HG02588 (cell line): ENCODE data around the gene ENTPD2.
"Not testable (repeated sequence)": the region's sequence is repeated elsewhere in the genome, so short reads cannot be mapped to it uniquely, and the experiment has no call there.

Experiments
- ATAC-seq: cut with Tn5 transposase; IDR thresholded peaks from one replicate; pipeline ENCODE4 v1.9.1; 2021; ENCODE audit warnings: mild to moderate bottlenecking, moderate library complexity; ENCODE audit not compliant: unreplicated experiment

ENTPD2 gene

DNA sequence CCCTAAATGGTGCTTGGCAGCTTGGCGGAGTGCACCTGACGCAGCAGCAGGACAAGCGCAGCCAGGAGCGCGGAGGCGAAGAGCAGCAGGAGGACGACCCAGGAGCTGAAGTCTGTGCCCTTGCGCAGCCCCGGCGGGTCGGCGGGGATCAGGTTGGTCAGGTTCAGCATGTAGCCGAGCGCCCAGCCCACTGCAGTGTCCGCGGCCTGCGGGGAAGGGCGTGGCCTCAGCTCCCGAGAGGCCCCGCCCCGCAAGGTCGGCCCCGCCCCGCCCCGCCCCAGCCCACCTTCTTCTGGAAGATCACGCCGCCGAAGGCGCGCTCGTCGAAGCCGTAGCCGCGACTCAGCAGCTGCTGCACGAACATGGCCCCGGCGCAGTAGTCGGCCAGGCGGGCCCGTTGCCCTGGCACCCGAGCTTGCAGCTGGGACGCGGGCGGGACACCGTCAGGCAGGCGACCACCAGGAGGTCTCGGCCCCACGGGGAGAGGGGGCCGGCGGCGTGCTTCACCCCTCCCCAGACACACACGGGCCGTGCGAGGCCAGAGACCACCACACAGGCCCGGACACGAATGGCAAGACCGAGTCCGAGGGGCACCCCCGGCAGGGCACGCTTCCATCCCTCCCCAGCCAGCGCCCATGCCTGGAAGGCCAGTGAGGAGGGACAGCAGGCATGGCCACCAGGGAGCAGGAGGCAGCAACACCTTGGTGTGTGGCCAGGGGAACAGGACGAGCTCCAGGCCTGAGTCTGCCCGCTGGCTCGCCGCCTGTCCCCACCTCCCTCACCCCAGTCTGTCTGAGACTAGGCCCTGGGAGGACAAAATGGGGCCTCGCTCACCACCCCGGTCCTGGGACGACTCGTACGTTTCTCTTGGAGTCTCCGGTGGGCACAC lies 5.0 kb downstream of the ENTPD2 start:
- ATAC-seq = no peak

DNA sequence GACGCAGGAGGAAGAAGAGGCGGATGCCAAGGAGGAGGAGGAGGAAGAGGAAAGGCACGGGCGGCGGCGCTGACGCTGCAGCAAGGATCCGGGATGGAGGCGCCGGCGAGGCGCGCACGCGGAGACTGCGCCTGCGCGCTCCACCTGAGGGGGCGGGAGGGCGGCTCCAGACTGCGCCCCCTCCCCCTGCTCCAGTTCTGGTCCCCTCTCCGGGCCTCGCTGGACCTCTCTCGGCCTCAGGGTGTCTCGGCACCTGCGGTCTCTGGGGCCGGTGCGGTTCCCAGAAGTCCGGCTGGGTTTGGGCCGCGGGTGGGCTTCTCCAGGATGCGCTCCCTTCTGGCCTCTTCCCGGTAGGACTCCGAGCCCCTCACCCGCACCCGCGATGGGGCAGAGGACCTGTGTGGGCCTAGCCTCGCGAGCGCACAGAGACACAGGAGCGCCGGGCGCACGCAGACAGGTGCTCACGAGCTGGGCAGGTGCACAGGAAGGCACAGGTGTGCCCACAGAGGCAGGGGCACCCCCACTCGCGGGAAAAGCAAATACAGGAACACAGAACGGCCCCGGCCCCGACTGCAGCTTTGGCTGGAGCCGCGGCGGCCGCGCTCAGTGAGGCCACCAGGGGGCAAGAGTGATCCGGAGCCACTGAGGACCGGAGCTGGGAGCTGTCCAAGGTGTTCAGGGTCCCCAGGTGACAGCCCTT lies 7.6 kb downstream of the ENTPD2 start, which contains the start of gene NPDC1:
TSS of gene NPDC1 (minus strand) at position 90 of the 700 bp plus-strand sequence. CDS start 188 bp downstream, outside the sequence.
- no peak for ATAC-seq

DNA sequence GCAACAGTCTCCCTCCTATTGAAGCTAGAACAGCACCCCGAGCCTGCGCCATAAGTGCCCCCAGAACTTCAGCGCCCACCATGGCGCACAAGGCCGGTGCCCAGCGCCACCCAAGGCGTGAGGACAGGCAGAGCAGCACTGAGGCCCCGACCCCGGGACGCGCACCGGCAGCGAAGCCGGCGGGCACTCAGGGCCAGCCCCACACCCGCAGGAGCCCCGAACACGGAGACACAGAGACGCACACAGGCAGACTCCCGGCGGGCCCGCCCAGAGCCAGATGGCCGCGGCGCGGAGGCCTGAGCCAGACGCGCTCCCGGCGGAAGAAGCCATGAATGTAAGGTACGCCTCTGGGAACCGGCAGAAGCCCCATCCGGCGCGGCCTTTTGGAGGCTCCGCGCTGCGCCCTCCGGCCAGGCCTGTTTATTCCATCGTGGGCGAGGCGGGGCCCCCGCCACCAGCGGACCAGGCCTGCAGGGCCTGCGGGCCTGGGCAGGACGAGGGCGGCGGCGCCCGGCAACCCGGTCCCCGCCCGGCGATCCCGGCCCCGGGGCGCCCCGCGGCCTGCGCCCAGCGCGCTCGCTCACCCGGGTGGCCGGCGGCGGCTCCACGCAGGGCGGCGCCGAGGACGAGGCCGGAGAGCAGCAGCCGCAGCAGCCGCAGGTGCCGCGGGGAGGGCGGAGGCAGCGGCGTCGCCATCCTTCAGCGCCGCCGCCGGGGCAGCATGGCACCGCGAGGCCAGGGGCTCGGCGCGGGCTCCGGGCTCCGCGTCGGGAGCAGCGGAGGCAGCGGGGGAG lies 8.4 kb downstream of the ENTPD2 start:
- no peak for ATAC-seq

DNA sequence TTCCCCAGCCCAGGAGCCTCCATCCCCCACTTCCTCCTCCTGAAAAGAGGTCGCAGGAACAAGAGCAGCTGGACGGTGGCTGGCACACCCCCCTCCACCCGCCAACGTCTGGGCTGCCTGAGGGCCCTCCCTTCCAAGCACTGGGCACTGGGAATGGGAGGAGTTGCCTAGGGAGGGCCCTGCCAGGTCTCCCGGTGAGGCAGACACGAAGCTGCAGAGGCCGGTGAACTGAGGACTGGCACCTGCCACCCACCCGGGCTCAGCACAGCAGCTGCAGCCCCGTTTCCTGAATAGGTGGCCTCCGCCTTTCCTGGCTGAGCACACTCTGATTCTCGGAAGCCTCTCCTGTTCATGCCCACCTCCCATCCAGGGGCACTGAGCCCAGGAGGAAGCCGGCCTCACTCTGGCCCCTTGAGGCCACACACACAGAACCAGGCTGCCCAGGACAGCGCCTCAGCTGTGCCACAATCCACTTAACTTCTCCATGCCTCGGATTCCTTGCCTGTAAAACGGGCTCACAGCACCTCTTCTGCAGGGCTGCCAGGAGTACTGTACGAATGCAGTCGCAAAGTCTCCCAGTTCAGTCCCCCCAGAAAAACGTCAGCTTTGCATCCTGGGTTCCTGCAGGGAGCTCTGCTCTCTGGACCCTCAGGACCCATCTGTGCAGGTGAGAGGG lies 9.2 kb downstream of the ENTPD2 start:
- no peak for ATAC-seq

DNA sequence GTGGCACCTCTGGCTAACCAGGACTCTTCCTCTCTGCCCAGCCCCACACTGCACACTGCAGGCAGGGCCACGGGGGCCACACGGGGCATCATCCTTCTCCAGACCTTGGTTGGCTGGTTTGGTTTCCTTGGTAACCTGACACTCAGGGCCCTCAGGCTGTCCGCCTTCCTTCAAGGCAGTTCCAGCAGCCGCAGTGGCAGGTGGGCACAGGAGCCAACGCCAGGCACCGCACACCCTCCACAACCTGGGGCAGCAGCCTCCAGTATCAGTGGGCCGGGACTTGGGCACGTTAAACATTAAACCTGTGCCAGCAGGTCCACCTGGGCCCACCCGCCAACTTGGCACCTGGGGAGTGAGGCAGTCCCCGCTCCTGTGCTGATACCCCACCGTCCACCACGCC lies 9.8 kb downstream of the ENTPD2 start:
- ATAC-seq = no peak

DNA sequence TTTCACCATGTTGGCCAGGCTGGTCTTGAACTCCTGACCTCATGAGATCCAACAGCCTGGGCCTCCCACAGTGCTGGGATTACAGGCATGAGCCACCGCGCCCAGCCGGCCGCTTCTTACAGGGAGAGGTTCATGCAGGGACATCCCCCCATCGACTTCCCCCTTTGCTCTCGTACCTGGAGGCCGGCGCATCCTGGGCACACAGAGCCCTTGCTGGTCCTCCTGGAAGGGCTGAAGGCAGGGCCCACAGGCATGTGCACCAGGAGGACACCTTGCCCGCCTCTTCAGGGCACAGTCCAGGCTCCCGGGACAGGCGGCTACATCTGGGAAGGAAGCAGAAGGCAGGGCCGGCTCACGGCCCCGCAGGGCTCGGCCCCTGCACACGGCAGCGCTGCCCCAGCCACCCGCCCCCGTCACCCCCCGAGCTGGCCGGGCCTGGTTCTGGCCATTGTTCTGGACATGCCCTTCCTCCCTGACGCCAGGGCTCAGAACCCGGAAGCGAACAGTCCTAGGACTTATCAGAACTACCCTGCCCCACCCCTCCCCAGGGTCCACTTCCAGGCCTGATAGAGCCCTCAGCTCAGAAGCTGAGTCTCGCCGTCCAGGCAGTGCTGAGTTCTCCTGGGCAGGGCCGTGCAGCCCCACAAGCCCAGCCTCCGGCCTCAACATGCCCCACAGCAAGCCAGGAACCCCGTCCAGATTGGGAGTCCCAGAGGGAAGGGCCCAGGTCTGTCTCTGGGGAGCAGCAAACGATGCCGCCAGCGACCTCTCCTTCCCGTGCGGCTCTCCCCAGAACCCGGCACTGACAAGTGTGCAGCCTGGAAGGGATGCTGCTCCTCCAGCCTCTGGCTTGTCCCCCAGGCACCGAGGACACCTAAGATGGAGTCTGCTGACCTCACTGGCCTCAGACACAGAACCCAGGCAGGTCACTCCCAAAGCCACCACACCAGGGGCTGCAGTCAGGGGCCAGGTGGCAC lies 10.8 kb downstream of the ENTPD2 start:
- no peak for ATAC-seq

DNA sequence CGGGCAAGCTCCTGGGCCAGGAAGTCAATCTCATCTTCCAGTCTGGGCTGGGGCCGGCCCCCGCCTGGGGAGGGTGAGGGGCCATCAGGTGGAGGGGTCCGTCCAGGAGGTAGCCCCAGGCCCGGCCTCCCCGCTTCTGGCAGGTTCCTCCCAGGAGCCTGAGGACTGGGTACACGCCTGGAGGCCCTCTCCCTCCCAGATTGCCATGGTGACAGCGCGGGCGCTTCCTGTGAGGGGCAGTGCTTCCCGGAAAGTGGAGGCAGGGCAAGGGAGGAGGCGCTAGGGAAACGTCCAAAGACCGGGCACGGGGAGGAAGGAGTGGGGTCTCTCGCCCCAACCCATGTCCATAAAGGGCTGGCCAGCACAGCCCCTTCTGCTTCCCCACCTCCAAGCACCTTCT lies 12.7 kb downstream of the ENTPD2 start:
- ATAC-seq = no peak

DNA sequence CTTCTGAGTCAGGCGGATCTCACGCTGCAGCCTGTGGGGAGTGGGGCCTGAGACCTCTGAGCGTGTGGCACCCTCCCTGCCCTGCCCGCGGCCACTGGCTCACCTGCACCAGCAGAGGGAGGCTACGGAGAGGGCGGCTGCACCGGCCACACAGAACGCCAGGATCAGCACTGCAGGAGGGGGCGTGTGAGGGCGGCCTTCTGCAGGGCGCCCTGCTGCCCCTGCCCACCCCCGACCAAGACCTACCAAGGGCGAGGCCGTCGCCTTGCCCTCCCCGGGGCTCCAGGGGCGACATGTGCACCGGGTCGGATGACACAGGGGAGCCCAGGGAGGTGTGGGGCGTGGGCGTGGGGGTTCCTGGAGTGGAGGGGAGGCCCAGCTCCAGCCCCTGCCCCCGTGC lies 13.3 kb downstream of the ENTPD2 start:
- ATAC-seq = no peak

DNA sequence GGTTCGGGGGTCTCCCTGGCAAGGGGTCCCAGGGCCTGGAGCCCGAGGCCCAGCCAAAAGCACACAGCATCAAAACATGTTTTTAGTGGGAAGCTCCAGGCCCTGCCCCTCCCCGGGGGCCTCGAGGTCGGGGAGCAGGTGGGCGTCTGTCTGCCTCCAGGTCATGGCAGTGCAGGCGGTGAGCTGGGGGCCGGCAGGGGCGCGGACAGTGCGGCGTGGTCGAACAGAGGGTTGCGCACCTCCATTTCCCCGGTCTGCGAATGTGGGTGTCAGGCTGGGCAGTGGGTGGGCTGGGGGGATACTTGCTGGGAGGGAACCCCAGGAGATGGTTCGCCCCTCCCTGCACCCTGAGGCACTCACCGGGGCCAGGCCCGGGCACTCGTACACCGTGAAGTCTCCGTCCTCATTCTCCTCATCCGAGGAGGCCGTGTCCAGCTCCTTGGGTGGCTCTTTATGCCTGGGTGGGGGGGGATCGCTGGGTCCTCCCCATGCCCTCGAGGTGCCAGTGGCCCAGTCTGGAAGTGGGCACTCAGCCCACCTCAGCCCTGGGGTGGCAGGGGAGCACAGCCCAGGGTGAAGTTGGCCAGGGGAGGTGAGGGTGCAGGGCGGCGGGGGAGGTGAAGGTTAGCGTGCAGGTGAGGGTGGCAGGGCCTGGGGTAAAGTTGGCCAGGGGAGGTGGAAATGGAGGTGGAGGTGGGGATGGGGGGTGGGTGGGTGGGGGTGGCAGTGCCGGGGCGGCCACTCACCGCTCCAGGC lies 14.1 kb downstream of the ENTPD2 start:
- ATAC-seq = no peak

DNA sequence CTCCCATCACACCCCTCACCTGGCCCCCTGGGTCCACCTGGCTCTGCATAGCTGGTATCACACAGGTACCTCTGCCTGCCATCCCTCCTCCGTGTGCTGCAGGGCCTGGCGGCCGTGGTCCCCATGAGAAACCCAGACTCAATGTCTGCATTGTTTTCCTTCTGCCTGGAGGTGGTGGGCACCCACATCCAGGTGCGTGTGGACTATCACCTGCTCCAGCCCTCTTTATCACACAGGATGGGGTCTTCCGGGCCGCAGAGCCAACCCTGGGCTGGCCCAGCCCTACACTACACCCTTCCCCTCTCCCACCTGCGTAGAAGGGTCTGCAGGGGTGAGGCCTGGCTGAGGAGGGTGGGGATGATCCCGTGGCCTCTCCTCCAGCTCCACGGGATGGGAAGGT lies 14.9 kb downstream of the ENTPD2 start:
- ATAC-seq = no peak

DNA sequence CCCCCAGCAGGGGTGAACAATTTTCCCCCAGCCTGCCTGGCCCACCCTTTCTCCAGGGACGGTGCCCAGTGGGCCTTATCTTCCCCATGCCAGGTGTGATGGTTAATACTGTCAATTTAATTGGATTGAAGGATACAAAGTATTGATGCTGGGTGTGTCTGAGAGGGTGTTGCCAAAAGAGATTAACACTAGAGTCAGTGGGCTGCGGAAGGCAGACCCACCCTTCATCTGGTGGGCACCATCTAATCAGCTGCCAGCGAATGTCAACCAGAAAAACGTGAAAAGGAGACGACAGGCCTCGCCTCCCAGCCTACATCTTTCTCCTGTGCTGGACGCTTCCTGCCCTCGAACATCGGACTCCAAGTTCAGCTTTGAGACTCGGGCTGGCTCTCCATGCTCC lies 16.4 kb downstream of the ENTPD2 start:
- no peak for ATAC-seq

DNA sequence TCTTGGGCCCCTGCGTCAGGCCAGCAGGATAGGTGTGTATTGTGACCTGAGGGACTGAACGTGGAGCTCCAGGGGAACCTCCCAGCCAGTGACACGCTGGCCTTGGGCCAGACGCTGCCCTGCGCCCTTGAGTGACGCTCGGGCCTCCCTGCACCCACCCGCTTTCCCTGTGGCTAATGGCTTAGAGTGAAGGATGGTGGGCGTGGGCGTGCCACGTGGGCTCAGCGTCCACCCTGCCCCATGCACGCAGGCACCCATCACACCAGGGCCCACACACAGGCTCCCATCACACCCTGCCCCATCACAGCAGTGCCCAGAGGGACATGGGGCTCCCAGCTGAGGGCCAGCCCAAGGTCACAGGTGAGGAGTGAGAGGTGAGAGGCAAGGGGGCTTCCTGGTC lies 16.8 kb downstream of the ENTPD2 start:
- no peak for ATAC-seq

DNA sequence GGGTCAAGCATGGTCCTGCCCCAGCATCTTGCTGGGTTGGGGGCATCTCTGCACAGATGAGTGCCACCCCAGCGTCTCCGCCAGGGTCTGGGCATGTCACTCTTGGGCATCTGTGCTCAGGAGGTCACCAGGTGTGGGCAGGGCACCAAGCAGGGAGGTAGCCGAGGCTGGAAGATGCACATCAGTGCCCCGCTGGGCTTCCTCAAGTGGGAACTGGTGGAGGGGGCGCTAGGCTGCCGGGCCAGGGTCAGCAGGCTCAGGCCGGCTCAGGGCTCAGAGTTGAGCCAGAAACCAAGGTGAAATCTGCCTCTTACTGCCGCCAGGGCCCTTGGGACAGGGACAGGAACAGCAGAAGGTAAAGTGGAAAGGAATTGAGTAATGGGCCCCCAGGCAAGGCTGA lies 17.9 kb downstream of the ENTPD2 start:
- no peak for ATAC-seq

DNA sequence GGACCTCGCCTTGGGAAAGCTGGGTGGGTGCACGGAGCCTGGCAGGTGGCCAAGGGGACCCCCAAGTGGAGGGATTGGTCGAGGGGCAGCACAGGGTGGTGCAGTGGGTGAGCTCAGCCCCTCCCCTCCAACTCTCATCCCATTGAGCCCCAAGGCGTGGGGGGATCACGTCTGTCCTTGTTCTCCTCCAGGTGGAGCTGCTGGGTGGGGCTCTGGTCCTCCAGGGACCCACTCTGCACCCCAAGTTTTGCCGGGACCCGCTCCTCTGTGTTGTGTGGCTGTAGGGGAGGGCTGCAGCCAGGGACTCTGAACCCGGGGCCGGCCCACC lies 18.4 kb downstream of the ENTPD2 start:
- no peak for ATAC-seq

DNA sequence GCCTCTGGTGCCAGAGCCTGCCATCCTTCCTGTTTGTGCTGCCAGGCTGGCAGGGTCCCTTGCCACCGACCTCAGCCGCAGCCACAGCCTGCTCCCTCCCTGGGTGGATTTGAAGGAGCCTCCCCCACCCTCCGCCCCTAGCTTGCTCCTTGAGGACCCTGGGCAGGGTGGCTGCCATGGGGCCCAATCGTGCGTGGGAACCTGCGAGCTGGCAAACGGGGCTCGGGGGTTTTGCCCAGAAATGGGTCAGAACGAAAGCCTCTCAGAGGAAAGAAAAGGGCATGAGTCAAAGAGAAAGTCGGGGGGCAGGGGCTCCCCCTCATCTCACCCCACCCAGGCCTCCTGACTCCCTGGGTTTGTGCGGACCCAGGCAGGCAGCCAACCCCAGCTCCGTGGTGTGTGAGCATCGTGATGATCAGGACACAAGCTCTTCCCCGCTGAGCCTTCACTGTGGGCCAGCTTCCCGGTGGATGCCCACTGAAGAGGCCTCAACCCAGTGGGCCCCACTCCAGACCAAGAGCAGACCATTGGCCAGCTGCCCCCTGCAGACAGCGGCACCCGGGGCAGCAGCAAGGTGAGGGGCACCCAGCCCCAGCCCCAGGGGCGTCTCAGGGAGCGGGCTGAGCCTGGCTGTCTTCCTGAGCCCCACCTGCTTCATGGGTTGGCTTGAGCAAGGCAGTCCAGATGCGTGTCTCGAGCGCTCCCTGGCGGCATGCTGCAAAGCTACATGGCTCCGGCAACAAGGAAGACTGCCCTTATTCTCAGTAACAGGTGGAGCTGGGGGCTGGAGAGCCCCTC lies 19.0 kb downstream of the ENTPD2 start:
- peak; percentile 43 for ATAC-seq

DNA sequence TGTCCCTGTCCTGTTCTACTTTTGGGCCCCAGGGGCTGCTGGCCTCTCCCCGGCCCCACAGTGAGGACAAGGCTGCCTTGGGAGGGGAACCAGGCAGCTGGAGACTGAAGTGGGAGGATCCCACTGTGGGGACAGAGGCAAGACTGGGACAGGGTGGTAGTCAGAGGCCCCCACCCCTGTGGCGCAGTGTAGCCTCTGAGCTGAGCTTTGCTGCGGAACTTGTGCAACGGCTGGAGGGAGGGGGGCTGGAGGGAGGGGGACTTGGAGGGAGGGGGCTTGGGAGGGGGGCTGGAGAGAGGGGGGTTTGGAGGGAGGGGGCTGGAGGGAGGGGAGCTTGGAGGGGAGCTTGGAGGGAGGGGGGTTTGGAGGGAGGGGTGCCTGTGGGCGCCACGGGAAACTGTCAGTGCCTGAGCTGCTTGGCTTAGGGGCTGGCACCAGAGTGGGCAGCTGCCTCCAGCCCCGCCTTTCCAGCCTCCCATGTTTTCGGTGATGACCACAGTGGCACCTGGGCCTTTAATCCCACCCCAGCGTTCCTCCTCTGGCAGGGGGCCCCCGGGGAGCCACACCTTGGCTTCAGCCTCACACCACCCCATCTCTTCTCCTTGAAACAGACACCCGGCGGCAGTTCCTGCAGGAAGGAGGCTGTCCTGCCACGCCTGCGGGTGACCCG lies 19.7 kb downstream of the ENTPD2 start:
- ATAC-seq = no peak

DNA sequence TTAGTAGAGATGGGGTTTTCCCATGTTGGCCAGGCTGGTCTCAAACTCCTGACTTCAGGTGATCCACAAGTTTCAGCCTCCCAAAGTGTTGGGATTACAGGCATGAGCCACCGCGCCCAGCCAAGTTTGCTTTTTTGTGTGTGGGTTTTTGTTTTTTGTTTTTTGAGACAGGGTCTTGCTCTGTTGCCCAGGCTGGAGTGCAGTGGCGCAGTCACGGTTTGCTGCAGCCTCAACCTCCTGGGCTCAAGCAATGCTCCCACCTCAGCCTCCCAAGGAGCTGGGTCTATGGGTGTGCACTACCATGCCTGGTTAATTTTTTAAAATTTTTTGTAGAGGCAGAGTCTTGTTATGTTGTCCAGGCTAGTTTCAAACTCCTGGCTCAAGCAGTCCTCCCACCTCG lies 20.4 kb downstream of the ENTPD2 start:
- not testable (repeated sequence) for ATAC-seq

DNA sequence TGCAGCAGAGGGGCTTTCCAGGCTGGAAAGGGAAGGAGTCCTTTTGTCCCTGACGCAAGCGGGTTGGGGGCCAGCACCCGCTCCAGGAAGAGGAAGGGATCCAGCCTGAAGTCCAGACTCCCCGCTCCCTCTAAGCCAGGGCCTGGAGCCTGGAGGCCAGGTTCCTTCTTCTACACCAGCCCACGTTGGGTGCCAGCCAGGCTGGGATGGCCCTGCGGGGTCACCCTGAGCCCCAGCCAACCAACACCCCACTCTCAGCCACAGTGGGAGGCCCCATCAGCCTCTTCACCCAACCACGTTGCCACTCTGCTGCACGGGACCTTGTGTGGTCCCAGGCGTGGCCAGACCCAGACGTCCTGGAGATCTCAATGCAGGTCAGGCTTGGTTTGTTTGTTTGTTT lies 21.0 kb downstream of the ENTPD2 start:
- no peak for ATAC-seq
